GM23338 (cell line): Measurements from ENCODE around the gene FCER2. TPM values are rescaled to one million over a fixed set of nuclear protein-coding genes. Genes with fewer than 3 reads are reported as not detected.

Source experiments
- ATAC-seq: fragments of 200-7000 bp; cut with Tn5 transposase; 3 replicates; pipeline ENCODE4 v1.9.1; 2020
- DNase-seq: peaks from one replicate; pipeline ENCODE4 v3.0.0-alpha.2; 2015; ENCODE audit warnings: low spot score
- H2AFZ ChIP-seq: fragments of 200-600 bp; sonication (generic); 2 replicates; pipeline ENCODE4 v1.8.0; 2016; ENCODE audit warnings: antibody characterized with exemption, mild to moderate bottlenecking, moderate library complexity
- H3F3A ChIP-seq: fragments of 200-600 bp; sonication (generic); replicated peaks from 2 replicates; pipeline ENCODE4 v1.8.0; 2017; ENCODE audit warnings: antibody characterized with exemption, mixed run types, low read depth
- H3K27ac ChIP-seq: fragments of 200-600 bp; sonication (generic); 2 replicates; pipeline ENCODE4 v1.6.1; 2016; ENCODE audit warnings: low read depth
- H3K27me3 ChIP-seq: fragments of 200-600 bp; sonication (generic); 2 replicates; pipeline ENCODE4 v1.8.0; 2016; ENCODE audit warnings: mild to moderate bottlenecking, mixed run types, moderate library complexity; ENCODE audit not compliant: insufficient read depth
- H3K36me3 ChIP-seq: fragments of 200-600 bp; sonication (generic); 2 replicates; pipeline ENCODE4 v1.8.0; 2016; ENCODE audit warnings: mild to moderate bottlenecking; ENCODE audit not compliant: insufficient read depth
- H3K4me1 ChIP-seq: fragments of 200-600 bp; sonication (generic); 2 replicates; pipeline ENCODE4 v1.8.0; 2016; ENCODE audit warnings: mild to moderate bottlenecking, moderate library complexity; ENCODE audit not compliant: insufficient read depth
- H3K4me2 ChIP-seq: fragments of 200-600 bp; sonication (generic); 2 replicates; pipeline ENCODE4 v1.7.1; 2017; ENCODE audit warnings: mixed run types
- H3K4me3 ChIP-seq: fragments of 200-600 bp; sonication (generic); 2 replicates; pipeline ENCODE4 v1.6.1; 2016; ENCODE audit warnings: mixed run types
- H3K79me2 ChIP-seq: fragments of 200-600 bp; sonication (generic); replicated peaks from 2 replicates; pipeline ENCODE4 v1.8.0; 2017; ENCODE audit warnings: mild to moderate bottlenecking; ENCODE audit not compliant: insufficient read depth
- H3K9me2 ChIP-seq: fragments of 200-600 bp; sonication (generic); 2 replicates; pipeline ENCODE4 v1.8.0; 2017; ENCODE audit not compliant: insufficient read depth
- H4K20me1 ChIP-seq: fragments of 200-600 bp; sonication (generic); replicated peaks from 2 replicates; pipeline ENCODE4 v1.8.0; 2017; ENCODE audit warnings: mild to moderate bottlenecking; ENCODE audit not compliant: insufficient read depth
- H3K27ac Mint-ChIP-seq: 2 replicates; pipeline ENCODE4 v1.8.0; 2020; ENCODE audit warnings: inconsistent platforms, mild to moderate bottlenecking, moderate library complexity, mixed read lengths
- H3K27me3 Mint-ChIP-seq: 3 replicates; pipeline ENCODE4 v1.8.0; 2022; ENCODE audit warnings: low read depth, mild to moderate bottlenecking, moderate library complexity, mixed read lengths, inconsistent platforms; ENCODE audit not compliant: insufficient read depth, poor library complexity
- H3K36me3 Mint-ChIP-seq: 3 replicates; pipeline ENCODE4 v1.8.0; 2021; ENCODE audit warnings: low read depth, mild to moderate bottlenecking, inconsistent platforms, moderate library complexity, mixed read lengths
- H3K4me1 Mint-ChIP-seq: 3 replicates; pipeline ENCODE4 v1.8.0; 2020; ENCODE audit warnings: mild to moderate bottlenecking, inconsistent platforms, mixed read lengths
- H3K4me3 Mint-ChIP-seq: 3 replicates; pipeline ENCODE4 v1.8.0; 2021; ENCODE audit warnings: moderate library complexity, mild to moderate bottlenecking, inconsistent platforms, mixed read lengths
- H3K9me3 Mint-ChIP-seq: 3 replicates; pipeline ENCODE4 v1.8.0; 2020; ENCODE audit warnings: moderate library complexity, mild to moderate bottlenecking, inconsistent platforms, mixed read lengths
- CREB1 ChIP-seq: fragments of 250-450 bp; sonication (Bioruptor Pico); IDR thresholded peaks from 2 replicates; pipeline ENCODE4 v1.5.0; 2020; ENCODE audit warnings: low read depth, mild to moderate bottlenecking, moderate library complexity
- CTCF ChIP-seq, 2 experiments: fragments of 200-600 bp in 1 of 2; sonication (generic) in 1 of 2; conservative IDR thresholded peaks; 2 replicates each; pipeline versions ENCODE4 v1.5.1 to v1.6.1; 2016 to 2017; ENCODE audit warnings: antibody characterized with exemption in 2 of 2, low read depth in 2 of 2, mild to moderate bottlenecking in 2 of 2, moderate library complexity in 1 of 2
- ETS1 ChIP-seq: IDR thresholded peaks from 2 replicates; pipeline ENCODE4 v1.6.1; 2016; ENCODE audit warnings: antibody characterized with exemption
- EZH2phosphoT487 ChIP-seq: fragments of 200-600 bp; sonication (generic); IDR thresholded peaks from one replicate; pipeline ENCODE4 v1.8.1; 2018; ENCODE audit warnings: antibody characterized with exemption; ENCODE audit not compliant: unreplicated experiment
- JUNB ChIP-seq: IDR thresholded peaks from one replicate; pipeline ENCODE4 v1.6.1; 2016; ENCODE audit warnings: antibody characterized with exemption; ENCODE audit not compliant: unreplicated experiment
- POLR2AphosphoS5 ChIP-seq: IDR thresholded peaks from 2 replicates; pipeline ENCODE4 v1.6.1; 2016; ENCODE audit warnings: antibody characterized with exemption, low read depth
- ZNF114 ChIP-seq: fragments of 250-450 bp; sonication (Bioruptor Pico); IDR thresholded peaks from 2 replicates; pipeline ENCODE4 v1.5.0; 2020; ENCODE audit warnings: mild to moderate bottlenecking, moderate library complexity
- ZNF331 ChIP-seq: fragments of 250-450 bp; sonication (Bioruptor Pico); IDR thresholded peaks from 2 replicates; pipeline ENCODE4 v1.5.0; 2020; ENCODE audit warnings: low read depth, mild to moderate bottlenecking, moderate library complexity
- ZNF462 ChIP-seq: fragments of 250-450 bp; sonication (Bioruptor Pico); IDR thresholded peaks from 2 replicates; pipeline ENCODE4 v1.5.0; 2020; ENCODE audit warnings: mild to moderate bottlenecking, moderate library complexity
- polyA plus RNA-seq: library from polyadenylated mRNA; unstranded; fragments of >200 nt; fragmentation: Nextera tagmentation; extraction: Ambion mirVana; gene quantifications from 2 replicates; pipeline ENCODE4 v1.2.1, GENCODE V29; 2016
- total RNA-seq: library from RNA; depleted of rRNA; stranded (reverse); fragments of >200 nt; shearing (Covaris generic); gene quantifications from 2 replicates; pipeline ENCODE4 v1.2.3, GENCODE V29; 2014

FCER2 gene
- total and polyA plus RNA-seq, 2 experiments from 2014 or later, result 0.29 TPM; not detected in 1

GRCh38 chr19:7697721-7698287 is 4.1 kb downstream of the FCER2 start:
- H3K27me3 ChIP-seq, result no peaks in the 10 kb centered on the region

GRCh38 chr19:7694499-7694898 is 7.4 kb downstream of the FCER2 start:
- Histone ChIP-seq H3K27me3 (no peaks in the 10 kb centered on the region), H3K9me2 (peaks cover 4% of the 10 kb centered on the region; the same call in 1 of the 2 replicates), H3K27ac (no peak overlapping the region), H2AFZ (no peak overlapping the region), H3F3A (no peaks in the 10 kb centered on the region), H3K4me3 (no peak overlapping the region), H3K79me2 (no peaks in the 10 kb centered on the region), H4K20me1 (no peaks in the 10 kb centered on the region), H3K4me2 (no peak overlapping the region), H3K36me3 (no peaks in the 10 kb centered on the region), H3K4me1 (0 out of 2 replicates have a peak, but pooled peaks cover 4% of the 10 kb centered on the region)
- H3K4me3 Mint-ChIP-seq, result no peak overlapping the region
- ATAC-seq (no peak), DNase-seq (no peak)
- H3K4me1 Mint-ChIP-seq, result peaks cover 26% of the 10 kb centered on the region
- no peak overlapping the region for H3K27ac Mint-ChIP-seq
- no peaks in the 10 kb centered on the region; the same call in 2 of the 3 replicates for H3K9me3 Mint-ChIP-seq
- H3K27me3 Mint-ChIP-seq, result peaks cover 8% of the 10 kb centered on the region
- H3K36me3 Mint-ChIP-seq, result no peaks in the 10 kb centered on the region; the same call in 2 of the 3 replicates
- TF ChIP-seq ZNF114 (CRISPR knock-in tag) (no peak), CREB1 (CRISPR knock-in tag) (no peak), EZH2phosphoT487 (no peak), CTCF (conservative IDR thresholded peaks at IDR 0.05; ENCODE audit: low read depth in 2 of 2) (no peak), ZNF331 (CRISPR knock-in tag) (no peak), POLR2AphosphoS5 (no peak), ETS1 (no peak), JUNB (no peak), ZNF462 (CRISPR knock-in tag) (no peak)

More at GRCh38 chr19:7697721-7698287, 4.1 kb downstream of the FCER2 start:
- H3F3A ChIP-seq, result no peaks in the 10 kb centered on the region
- H3K4me2 ChIP-seq, result no peak overlapping the region
- no peaks in the 10 kb centered on the region for H3K79me2 ChIP-seq
- H3K27ac ChIP-seq, result no peak overlapping the region
- no peak for TF ChIP-seq CREB1 (CRISPR knock-in tag)
- no peak; the same call in 2 of the 3 replicates for ATAC-seq
- Mint-ChIP-seq H3K9me3 (no peaks in the 10 kb centered on the region; the same call in 2 of the 3 replicates), H3K27ac (no peak overlapping the region), H3K4me3 (no peak overlapping the region), H3K27me3 (peaks cover 7% of the 10 kb centered on the region), H3K4me1 (peaks cover 26% of the 10 kb centered on the region), H3K36me3 (no peaks in the 10 kb centered on the region; the same call in 2 of the 3 replicates)
- no peak overlapping the region for H3K4me3 ChIP-seq
- no peaks in the 10 kb centered on the region for H3K9me2 ChIP-seq
- H3K4me1 ChIP-seq, result 0 out of 2 replicates have a peak, but pooled peaks cover 4% of the 10 kb centered on the region
- DNase-seq, result no peak
- no peak overlapping the region; the same call in 1 of the 2 replicates for H2AFZ ChIP-seq
- H3K36me3 ChIP-seq, result no peaks in the 10 kb centered on the region
- H4K20me1 ChIP-seq, result no peaks in the 10 kb centered on the region
